Iris pigment epithelial cell (primary cell): ENCODE results near the gene NFATC2.

Experiments
- DNase-seq: peaks from one replicate; pipeline ENCODE4 v3.0.0-alpha.2; 2011; ENCODE audit warnings: low read depth

NFATC2 gene

DNA sequence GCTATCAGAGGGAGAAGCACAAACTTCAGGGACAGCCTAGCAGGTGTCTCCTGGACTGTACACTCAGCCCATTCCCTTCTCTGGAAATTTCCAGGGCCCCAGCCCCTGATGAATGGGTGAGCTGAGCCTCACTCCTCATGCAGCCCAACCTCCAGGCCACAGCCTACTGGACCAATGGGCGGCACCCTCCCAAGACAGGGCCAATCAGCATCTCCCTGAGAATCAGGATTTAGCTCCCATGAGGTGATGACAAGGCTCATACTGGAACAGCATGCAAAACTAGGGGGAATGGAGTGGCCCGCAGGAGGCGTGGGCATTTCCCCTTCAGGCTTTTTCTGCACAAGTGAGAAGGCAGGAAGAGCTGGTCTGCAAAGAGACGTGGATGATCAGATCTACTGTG is 29.0 kb downstream of the NFATC2 start:
- DNase-seq = no peak

GRCh38 chr20:51512645-51513044 is 29.9 kb downstream of the NFATC2 start:
- DNase-seq = no peak

DNA sequence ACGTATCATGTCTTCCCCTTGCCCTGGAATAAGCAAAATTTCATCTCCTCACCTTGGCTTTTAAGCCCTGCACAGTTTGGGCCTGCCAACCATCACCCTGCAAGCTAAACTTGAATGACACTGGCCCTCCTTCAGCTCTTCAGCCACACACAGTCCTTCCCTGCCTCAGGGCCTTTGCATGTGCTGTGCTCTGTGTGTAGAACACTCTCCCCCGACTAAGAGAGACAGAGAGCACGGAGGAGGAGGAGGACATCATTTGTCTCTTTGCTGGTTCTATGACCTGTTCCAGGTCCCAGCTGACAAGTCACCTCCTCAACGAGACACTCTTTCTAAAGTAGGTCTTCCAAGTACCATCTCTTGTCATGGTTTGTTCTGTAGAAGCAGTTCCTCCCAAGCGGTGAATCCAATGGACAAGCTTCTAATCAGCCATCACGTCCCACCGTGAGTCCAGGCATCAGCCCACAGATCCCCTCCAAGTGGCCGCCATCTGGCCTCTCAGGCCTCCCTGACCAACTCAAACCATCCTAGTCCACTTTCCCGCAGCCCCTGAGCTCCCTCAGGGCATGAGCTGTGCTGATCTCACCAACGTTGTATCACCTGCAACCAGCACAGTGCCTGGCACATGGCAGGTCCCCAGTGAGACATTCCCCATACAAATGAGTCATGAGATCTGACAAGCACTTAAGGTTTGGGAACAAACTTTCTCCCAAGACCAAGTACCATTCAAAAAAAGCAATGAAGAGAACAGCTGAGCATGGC is 30.5 kb downstream of the NFATC2 start:
- no peak for DNase-seq

GRCh38 chr20:51510936-51511605 is 31.4 kb downstream of the NFATC2 start:
- no peak for DNase-seq

DNA sequence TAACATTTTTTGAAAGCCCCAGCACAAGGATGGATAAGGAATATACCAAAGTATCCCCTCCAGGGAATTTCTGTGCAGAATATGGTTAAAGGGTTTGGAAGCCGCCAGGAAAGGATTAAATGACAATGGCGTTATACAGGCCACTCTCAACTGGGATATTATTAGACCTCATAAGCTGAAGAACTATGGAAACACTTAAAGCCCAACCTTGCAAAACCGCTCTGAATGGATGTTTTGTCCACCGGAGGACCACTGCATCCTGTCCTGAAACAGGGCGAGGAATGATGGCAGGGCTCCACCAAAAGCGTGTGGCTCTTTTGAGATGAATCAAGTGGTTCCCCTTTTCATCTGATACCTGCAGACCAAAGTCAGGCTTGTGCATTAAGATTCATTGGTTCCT is 32.4 kb downstream of the NFATC2 start:
- DNase-seq = no peak

GRCh38 chr20:51509208-51509607 is 33.3 kb downstream of the NFATC2 start:
- DNase-seq = no peak

DNA sequence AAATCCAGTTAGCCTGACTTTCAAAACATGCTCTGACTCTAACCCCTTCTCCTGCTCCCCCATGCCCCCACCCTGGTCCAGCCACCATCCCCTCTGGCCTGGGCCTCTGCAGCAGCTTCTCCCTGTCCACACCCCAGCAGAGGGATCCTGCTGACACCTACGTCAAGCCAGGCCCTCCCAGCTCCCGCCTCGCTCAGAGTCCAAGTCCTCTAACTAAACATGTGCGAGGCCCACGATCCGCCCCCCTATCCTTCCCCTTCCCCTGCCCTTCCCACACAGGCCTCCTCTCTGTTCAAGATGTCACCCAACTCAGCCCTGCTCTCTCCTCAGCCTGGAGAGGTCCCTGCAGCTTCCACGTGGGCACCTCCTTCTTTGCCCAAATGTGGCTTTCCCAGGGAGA is 33.7 kb downstream of the NFATC2 start:
- DNase-seq = no peak

DNA sequence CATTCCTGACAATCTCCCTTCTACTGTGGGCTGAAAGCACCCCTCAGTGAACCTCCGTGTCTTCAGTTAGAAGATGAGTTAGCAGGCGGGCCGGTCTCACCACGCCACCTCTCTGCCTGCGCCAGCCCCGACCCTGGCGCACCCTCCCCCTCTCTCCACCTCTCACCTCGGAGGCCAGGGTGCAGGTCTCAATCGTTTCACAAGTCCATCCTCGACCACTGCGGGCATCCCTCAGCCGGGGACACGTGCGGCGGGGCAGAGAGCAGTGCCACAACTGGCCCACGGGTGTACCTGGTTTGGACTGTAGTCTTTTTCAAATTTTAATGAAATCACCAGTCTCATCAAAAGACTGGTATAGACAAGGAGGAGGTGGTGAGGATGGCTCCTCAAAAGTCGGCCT is 34.4 kb downstream of the NFATC2 start:
- no peak for DNase-seq

GRCh38 chr20:51507216-51508036 is 35.1 kb downstream of the NFATC2 start:
- peak; percentile 55 for DNase-seq

GRCh38 chr20:51506527-51507215 is 35.8 kb downstream of the NFATC2 start:
- DNase-seq = no peak

GRCh38 chr20:51505566-51505965 is 37.0 kb downstream of the NFATC2 start:
- DNase-seq = no peak

DNA sequence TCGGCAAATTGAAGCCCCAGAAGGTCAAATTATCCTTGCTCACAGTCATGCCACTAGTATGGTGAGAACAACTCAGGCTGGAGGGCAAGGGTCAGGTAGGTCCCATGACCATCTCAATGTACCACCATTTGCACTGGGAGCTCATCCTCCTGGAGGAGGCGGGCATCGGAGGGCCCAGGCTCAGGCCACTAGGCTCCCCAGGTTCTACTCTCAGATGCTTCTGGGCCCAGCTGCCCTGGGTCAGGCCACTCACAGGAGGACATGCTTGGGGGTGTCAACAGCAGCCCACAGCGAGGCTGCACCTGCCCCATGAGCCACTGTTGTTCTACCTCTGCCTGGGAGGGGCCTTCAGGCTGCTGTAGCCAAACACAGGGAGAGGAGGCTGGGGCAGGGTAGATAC is 39.1 kb downstream of the NFATC2 start:
- no peak for DNase-seq

GRCh38 chr20:51500936-51501335 is 41.6 kb downstream of the NFATC2 start:
- no peak for DNase-seq

DNA sequence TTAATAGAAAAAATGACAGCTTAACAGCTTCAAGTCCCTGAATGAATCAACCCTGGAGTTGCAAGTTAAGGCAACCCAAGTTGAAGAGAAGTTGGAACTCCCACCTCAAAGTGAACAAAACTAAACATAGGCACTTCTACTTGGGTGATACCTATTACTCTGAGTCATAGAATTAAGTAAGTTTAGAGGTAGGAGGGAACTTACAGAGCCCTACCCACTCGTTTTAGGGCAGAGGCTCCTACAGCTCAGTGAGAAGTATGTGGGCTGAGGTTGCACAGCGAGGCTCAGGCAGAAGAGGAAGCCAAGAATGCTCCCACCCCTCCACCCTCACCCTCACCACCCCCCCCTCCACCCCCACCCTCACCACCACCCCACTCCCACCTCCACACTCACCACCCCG is 42.2 kb downstream of the NFATC2 start:
- DNase-seq = no peak

- no peak for DNase-seq
These were observed 43.6 kb downstream of the NFATC2 start for GRCh38 chr20:51498765-51499540.

- no peak for DNase-seq
These were observed 44.7 kb downstream of the NFATC2 start for GRCh38 chr20:51497542-51498467.

DNA sequence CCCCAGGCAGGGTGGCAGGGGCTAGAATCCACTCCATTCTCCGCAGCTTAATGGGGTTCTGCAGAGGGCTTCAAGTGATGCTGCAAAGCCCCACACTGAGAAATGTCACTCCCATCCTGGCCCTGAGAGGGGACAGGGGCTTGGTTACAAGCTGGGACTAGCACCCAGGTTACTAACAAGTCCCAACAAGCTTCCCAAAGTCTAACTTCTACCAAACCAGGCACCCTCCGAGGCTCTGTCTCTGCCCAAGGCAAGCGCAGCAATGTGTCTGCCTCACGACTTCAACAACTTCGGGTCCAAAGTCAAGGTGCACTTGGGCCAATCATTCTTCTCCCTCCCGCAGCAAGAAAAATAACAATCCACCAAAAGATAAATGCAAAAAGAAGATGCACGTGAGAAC is 45.6 kb downstream of the NFATC2 start:
- no peak for DNase-seq

DNA sequence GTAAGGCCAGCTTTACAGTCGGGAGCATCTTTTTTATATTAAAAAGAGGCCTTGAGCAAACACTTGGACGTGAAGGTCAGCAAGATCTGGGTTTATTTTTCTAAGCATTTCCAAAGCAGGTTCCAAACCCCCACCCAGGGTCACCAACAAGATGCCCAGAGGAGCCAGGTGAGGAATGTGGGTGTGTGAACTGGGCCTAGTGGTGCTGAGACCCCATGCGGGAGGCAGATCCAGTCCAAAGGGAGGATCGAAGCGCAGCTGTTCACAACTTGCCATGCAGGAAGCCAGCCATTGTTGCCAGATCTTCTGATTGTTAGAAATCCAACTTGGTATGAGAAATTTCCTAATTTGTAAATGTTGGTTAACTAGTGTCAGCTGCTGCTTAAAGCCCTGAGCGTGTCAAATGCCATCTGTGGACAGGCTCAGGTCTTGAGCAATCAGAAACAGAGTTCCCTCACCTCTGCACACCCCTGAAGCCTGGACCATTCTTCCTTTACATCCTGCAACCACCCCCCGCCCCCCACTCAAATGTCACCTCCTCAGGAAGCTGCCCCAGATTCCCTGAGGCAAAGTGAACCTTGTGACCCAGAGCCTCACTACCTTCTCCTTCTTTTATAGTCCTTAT is 46.5 kb downstream of the NFATC2 start:
- no peak for DNase-seq

DNA sequence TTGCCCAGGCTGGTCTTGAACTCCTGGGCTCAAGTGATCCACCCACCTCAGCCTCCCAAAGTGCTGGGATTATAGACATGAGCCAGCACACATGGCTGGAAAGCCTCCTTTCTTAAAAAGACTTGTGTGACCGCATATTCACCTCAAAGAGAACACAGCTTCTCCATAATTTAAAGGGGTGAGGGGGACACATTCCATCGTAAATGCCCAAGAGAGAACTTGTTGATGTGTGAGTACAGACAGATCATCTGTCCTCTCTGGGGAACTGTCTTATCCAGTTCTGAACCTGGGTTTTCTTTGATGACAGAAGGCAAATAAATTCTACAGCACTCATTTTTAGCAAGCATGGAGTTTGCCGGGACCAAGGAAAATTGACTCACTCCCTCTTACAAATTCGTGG is 47.2 kb downstream of the NFATC2 start:
- DNase-seq = no peak
